Neural crest cell (in vitro differentiated cells): ENCODE data around the gene PDZD4. TPM values are rescaled to one million over a fixed set of nuclear protein-coding genes. Genes with fewer than 3 reads are reported as not detected.

Source experiments
- DNase-seq: peaks from one replicate; pipeline ENCODE4 v3.0.0; 2021; ENCODE audit warnings: low read depth, mixed read lengths, low spot score
- H3K27ac Mint-ChIP-seq: one replicate; pipeline ENCODE4 v1.8.0; 2021; ENCODE audit warnings: mild to moderate bottlenecking, mixed read lengths; ENCODE audit not compliant: unreplicated experiment
- H3K27me3 Mint-ChIP-seq: 2 replicates; pipeline ENCODE4 v1.8.0; 2021; ENCODE audit warnings: low read depth, mild to moderate bottlenecking, mixed read lengths
- H3K36me3 Mint-ChIP-seq: 2 replicates; pipeline ENCODE4 v1.8.0; 2021; ENCODE audit warnings: low read depth, mild to moderate bottlenecking, mixed read lengths
- H3K4me1 Mint-ChIP-seq: 2 replicates; pipeline ENCODE4 v1.8.0; 2021; ENCODE audit warnings: mixed read lengths
- H3K4me3 Mint-ChIP-seq: one replicate; pipeline ENCODE4 v1.8.0; 2021; ENCODE audit warnings: mild to moderate bottlenecking, mixed read lengths
- H3K9me3 Mint-ChIP-seq: 2 replicates; pipeline ENCODE4 v1.8.0; 2021; ENCODE audit warnings: mixed read lengths
- CTCF ChIP-seq: fragments of 200-600 bp; sonication (generic); conservative IDR thresholded peaks from 2 replicates; pipeline ENCODE4 v1.5.0; 2021; ENCODE audit warnings: antibody characterized with exemption, mild to moderate bottlenecking
- total RNA-seq: library from RNA; stranded (reverse); gene quantifications from 2 replicates; pipeline ENCODE4 v1.2.1, GENCODE V29; 2021

The PDZD4 gene
- total RNA-seq, 1 donor from 2014 or later: 52.5 TPM

- DNase-seq: no peak
- peaks cover 58% of the 10 kb centered on the region for H3K4me1 Mint-ChIP-seq
These were observed 47.4 kb upstream of the PDZD4 start for GRCh38 chrX:153877571-153878261.

GRCh38 chrX:153876112-153876491, 45.8 kb upstream of the PDZD4 start:
- Mint-ChIP-seq H3K4me3 (peak overlapping the region; percentile 64), H3K9me3 (peaks cover 5% of the 10 kb centered on the region), H3K27ac (peak overlapping the region; percentile 82), H3K36me3 (peaks cover 9% of the 10 kb centered on the region), H3K4me1 (peaks cover 63% of the 10 kb centered on the region), H3K27me3 (peaks cover 7% of the 10 kb centered on the region)
- no peak for TF ChIP-seq CTCF
- DNase-seq: no peak

More at GRCh38 chrX:153877571-153878261, 47.4 kb upstream of the PDZD4 start:
- TF ChIP-seq CTCF: no peak
- Mint-ChIP-seq H3K4me3 (peak overlapping the region; percentile 83), H3K9me3 (peaks cover 5% of the 10 kb centered on the region), H3K36me3 (peaks cover 9% of the 10 kb centered on the region), H3K27me3 (peaks cover 11% of the 10 kb centered on the region), H3K27ac (no peak overlapping the region)

GRCh38 chrX:153875391-153876111, 45.2 kb upstream of the PDZD4 start:
- TF ChIP-seq CTCF: no peak
- H3K9me3 Mint-ChIP-seq: peaks cover 5% of the 10 kb centered on the region
- peak overlapping the region; percentile 31 for H3K4me3 Mint-ChIP-seq
- peak; percentile 78 for DNase-seq
- peaks cover 7% of the 10 kb centered on the region for H3K27me3 Mint-ChIP-seq
- peaks cover 9% of the 10 kb centered on the region for H3K36me3 Mint-ChIP-seq
- no peak overlapping the region for H3K27ac Mint-ChIP-seq
- peaks cover 59% of the 10 kb centered on the region for H3K4me1 Mint-ChIP-seq

GRCh38 chrX:153874366-153875125, 44.2 kb upstream of the PDZD4 start:
- DNase-seq: no peak
- peaks cover 7% of the 10 kb centered on the region for H3K27me3 Mint-ChIP-seq
- peaks cover 5% of the 10 kb centered on the region for H3K9me3 Mint-ChIP-seq
- peak overlapping the region; percentile 59 for H3K4me3 Mint-ChIP-seq
- TF ChIP-seq CTCF: no peak
- no peak overlapping the region for H3K27ac Mint-ChIP-seq
- H3K36me3 Mint-ChIP-seq: peaks cover 9% of the 10 kb centered on the region
- H3K4me1 Mint-ChIP-seq: peaks cover 51% of the 10 kb centered on the region

- H3K36me3 Mint-ChIP-seq: peaks cover 9% of the 10 kb centered on the region
These were observed 43.7 kb upstream of the PDZD4 start for GRCh38 chrX:153874085-153874365.

More at GRCh38 chrX:153874085-153874365, 43.7 kb upstream of the PDZD4 start:
- TF ChIP-seq CTCF: no peak
- H3K9me3 Mint-ChIP-seq: peaks cover 5% of the 10 kb centered on the region
- peak overlapping the region; percentile 41 for H3K4me3 Mint-ChIP-seq
- H3K27ac Mint-ChIP-seq: no peak overlapping the region
- peaks cover 7% of the 10 kb centered on the region for H3K27me3 Mint-ChIP-seq
- peaks cover 46% of the 10 kb centered on the region for H3K4me1 Mint-ChIP-seq
- DNase-seq: no peak
